ENCODE data around the gene KXD1.

DNA sequence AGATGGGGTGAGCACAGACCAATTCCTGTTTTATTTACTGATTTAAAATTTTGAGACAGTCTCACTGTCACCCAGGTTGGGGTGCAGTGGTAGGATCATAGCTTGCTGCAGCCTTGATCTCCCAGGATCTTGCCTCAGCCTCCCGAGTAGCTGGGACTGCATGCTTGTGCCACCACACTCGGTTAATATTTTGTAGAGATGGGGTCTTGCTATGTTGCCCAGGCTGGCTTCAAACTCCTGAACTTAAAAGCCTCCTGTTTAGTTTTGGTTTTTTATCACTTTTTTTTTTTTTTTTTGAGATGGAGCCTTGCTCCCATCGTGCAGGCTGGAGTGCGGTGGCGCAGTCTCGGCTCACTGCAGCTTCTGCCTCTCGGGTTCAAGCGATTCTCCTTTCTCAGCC, 18.7 kb downstream of the KXD1 start:
- TF ChIP-seq CTCF (IDR thresholded peaks at IDR 0.05) (no peak), EZH2 (IDR thresholded peaks at IDR 0.05; ENCODE audit: borderline replicate concordance, insufficient read depth, low read depth, low read length, poor library complexity, severe bottlenecking) (no peak)

Measured in B cell (primary cell).